ENCODE results near the gene GABPB1. TPM values are rescaled to one million over a fixed set of nuclear protein-coding genes. Genes with fewer than 3 reads are reported as not detected.
A peak's percentile ranks its signal among the peaks of the same experiment; 100 is the strongest.

GABPB1 gene
- total and polyA plus RNA-seq, 3 experiments from 2014 or later: 22.5 to 46.5 (median 45.7) TPM

- H3K4me3 ChIP-seq (ENCODE audit: low read length): no peak overlapping the region
- CTCF ChIA-PET: interaction anchor here (1.0 kb wide), 1 partner anchor 10 kb away, joined by 3 read pairs; no protein-coding TSS in a partner anchor
- no peak for DNase-seq
- peaks cover 13 to 14% (median 13%) of the 10 kb centered on the region in 3 donors for H3K4me1 Mint-ChIP-seq
- no peaks in the 10 kb centered on the region for H3K36me3 ChIP-seq (ENCODE audit: insufficient read depth, low read length)
- no peaks in the 10 kb centered on the region for H3K27me3 ChIP-seq (ENCODE audit: insufficient read depth, low read length, poor library complexity, severe bottlenecking)
- H3K9me3 ChIP-seq (ENCODE audit: low read length): no peaks in the 10 kb centered on the region
- no peak overlapping the region for H3K27ac Mint-ChIP-seq
- no peak overlapping the region for H3K27ac ChIP-seq (ENCODE audit: low read depth, low read length)
- H3K36me3 Mint-ChIP-seq: no peaks in the 10 kb centered on the region
- H3K4me1 ChIP-seq (ENCODE audit: insufficient read depth, low read length): peaks cover 7% of the 10 kb centered on the region
- peaks cover 0 to 3% (median 0%) of the 10 kb centered on the region in 5 donors for H3K9me3 Mint-ChIP-seq
- POLR2A ChIA-PET: no interaction called here
- no peak overlapping the region for H3K4me3 Mint-ChIP-seq
- peaks cover 0 to 4% of the 10 kb centered on the region in 2 donors for H3K27me3 Mint-ChIP-seq
Measured at GRCh38 chr15:50267577-50267976, 87.4 kb downstream of the GABPB1 start.

DNA sequence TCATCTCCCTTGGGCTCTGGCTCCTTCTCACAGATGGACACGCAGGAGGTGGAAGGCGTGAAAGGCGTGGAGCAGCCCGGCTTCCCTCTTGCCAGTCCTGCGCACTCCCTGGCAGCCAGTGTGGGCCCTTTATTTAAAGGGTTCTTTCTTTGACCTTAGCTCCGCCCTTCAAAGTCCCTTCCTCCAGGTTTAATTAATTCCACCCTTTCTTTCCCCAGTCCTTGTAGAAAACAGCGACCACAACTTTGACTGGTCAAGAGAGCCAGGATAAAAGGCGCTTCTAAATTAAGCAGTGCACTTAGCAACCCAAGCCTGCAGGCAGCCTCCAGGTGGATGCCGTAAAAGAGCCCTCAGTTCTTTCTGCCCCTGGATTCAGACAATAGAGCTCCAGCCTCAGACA lies 89.4 kb downstream of the GABPB1 start, which contains the start of gene HDC:
Gene HDC (minus strand): TSS at position 107 of the 400 bp plus-strand sequence. CDS start 103 bp downstream, at position 4.
- peaks cover 17% of the 10 kb centered on the region for H3K4me1 ChIP-seq (ENCODE audit: insufficient read depth, low read length)
- no peaks in the 10 kb centered on the region for H3K9me3 ChIP-seq (ENCODE audit: low read length)
- no peaks in the 10 kb centered on the region for H3K36me3 ChIP-seq (ENCODE audit: insufficient read depth, low read length)
- no peaks in the 10 kb centered on the region for H3K27me3 ChIP-seq (ENCODE audit: insufficient read depth, low read length, poor library complexity, severe bottlenecking)
- no peak within 1 kb of the TSS for H3K27ac ChIP-seq (ENCODE audit: low read depth, low read length)
- H3K27ac Mint-ChIP-seq: peak within 1 kb of the TSS in 1 of 8 donors; percentile 81
- H3K4me3 Mint-ChIP-seq: no peak within 1 kb of the TSS
- H3K9me3 Mint-ChIP-seq: peaks cover 0 to 3% (median 0%) of the 10 kb centered on the region in 5 donors
- CTCF ChIA-PET: interaction anchor here (0.6 kb wide), 1 partner anchor 519 kb away, joined by 3 read pairs; no protein-coding TSS in a partner anchor
- peaks cover 0 to 4% of the 10 kb centered on the region in 2 donors for H3K27me3 Mint-ChIP-seq
- no peaks in the 10 kb centered on the region for H3K36me3 Mint-ChIP-seq
- H3K4me1 Mint-ChIP-seq: peaks cover 29 to 32% (median 32%) of the 10 kb centered on the region in 3 donors
- POLR2A ChIA-PET: no interaction called here
- no peak within 1 kb of the TSS for H3K4me3 ChIP-seq (ENCODE audit: low read length)
- DNase-seq: no peak

DNA sequence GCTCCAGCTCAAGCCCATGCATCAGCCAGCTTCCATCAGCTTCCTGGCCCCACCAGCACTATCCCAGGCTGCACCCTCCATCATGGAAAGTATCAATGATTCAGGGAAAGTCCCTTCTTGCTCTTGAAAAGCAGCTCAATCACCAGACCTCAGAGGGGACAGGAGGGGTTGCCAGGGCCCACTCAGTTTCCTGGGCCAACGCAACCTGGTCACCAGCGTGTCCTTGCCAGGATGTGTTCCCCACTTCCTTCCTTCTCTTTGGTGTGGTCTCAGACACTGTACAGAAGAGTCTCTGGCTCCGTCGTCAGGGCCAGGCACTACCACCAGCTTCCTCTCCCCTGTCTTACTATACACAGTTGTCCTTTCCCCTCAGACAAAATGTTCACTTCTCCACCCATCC lies 92.5 kb downstream of the GABPB1 start:
- CTCF ChIA-PET: interaction anchor here (1.1 to 3.0 kb wide), 3 partner anchors 14 to 81 kb away, joined by 4 to 7 read pairs (median 4); partner anchors contain the start of gene SLC27A2
- Mint-ChIP-seq H3K4me1 (peaks cover 44 to 46% (median 44%) of the 10 kb centered on the region in 3 donors), H3K9me3 (peaks cover 0 to 3% (median 0%) of the 10 kb centered on the region in 5 donors), H3K36me3 (no peaks in the 10 kb centered on the region), H3K27ac (peak overlapping the region; percentile 40 to 94 (median 78)), H3K27me3 (peaks cover 0 to 4% of the 10 kb centered on the region in 2 donors), H3K4me3 (peak overlapping the region in 4 of 7 donors; percentile 12 to 56 (median 39))
- POLR2A ChIA-PET: interaction anchor here (0.8 kb wide), 2 partner anchors 15 to 91 kb away, joined by 3 read pairs; no protein-coding TSS in a partner anchor
- Histone ChIP-seq H3K36me3 (ENCODE audit: insufficient read depth, low read length) (no peaks in the 10 kb centered on the region), H3K27me3 (ENCODE audit: insufficient read depth, low read length, poor library complexity, severe bottlenecking) (no peaks in the 10 kb centered on the region), H3K27ac (ENCODE audit: low read depth, low read length) (peak overlapping the region; percentile 38), H3K9me3 (ENCODE audit: low read length) (no peaks in the 10 kb centered on the region), H3K4me3 (ENCODE audit: low read length) (no peak overlapping the region), H3K4me1 (ENCODE audit: insufficient read depth, low read length) (peaks cover 25% of the 10 kb centered on the region)
- DNase-seq: peak; percentile 5 to 72 (median 42)

- Histone ChIP-seq H3K27ac (ENCODE audit: low read depth, low read length) (peak overlapping the region; percentile 38), H3K36me3 (ENCODE audit: insufficient read depth, low read length) (no peaks in the 10 kb centered on the region), H3K9me3 (ENCODE audit: low read length) (no peaks in the 10 kb centered on the region), H3K4me3 (ENCODE audit: low read length) (no peak overlapping the region), H3K27me3 (ENCODE audit: insufficient read depth, low read length, poor library complexity, severe bottlenecking) (no peaks in the 10 kb centered on the region), H3K4me1 (ENCODE audit: insufficient read depth, low read length) (peaks cover 25% of the 10 kb centered on the region)
- POLR2A ChIA-PET: interaction anchor here (0.8 kb wide), 2 partner anchors 15 to 92 kb away, joined by 3 read pairs; no protein-coding TSS in a partner anchor
- no peak for DNase-seq
- Mint-ChIP-seq H3K27me3 (peaks cover 0 to 1% of the 10 kb centered on the region in 2 donors), H3K4me3 (peak overlapping the region in 2 of 7 donors; percentile 30 to 56), H3K9me3 (peaks cover 0 to 2% (median 0%) of the 10 kb centered on the region in 5 donors), H3K4me1 (peaks cover 44 to 46% (median 45%) of the 10 kb centered on the region in 3 donors), H3K36me3 (no peaks in the 10 kb centered on the region), H3K27ac (peak overlapping the region in 7 of 8 donors; percentile 40 to 88 (median 77))
- CTCF ChIA-PET: interaction anchor here (1.1 to 3.0 kb wide), 3 partner anchors 14 to 80 kb away, joined by 4 to 7 read pairs (median 4); partner anchors contain the start of gene SLC27A2
Measured at GRCh38 chr15:50261981-50262380, 93.0 kb downstream of the GABPB1 start.

GRCh38 chr15:50260969-50261496 lies 94.0 kb downstream of the GABPB1 start:
- H3K36me3 ChIP-seq (ENCODE audit: insufficient read depth, low read length): no peaks in the 10 kb centered on the region
- no peak for DNase-seq
- Mint-ChIP-seq H3K9me3 (no peaks in the 10 kb centered on the region), H3K27ac (peak overlapping the region; percentile 38 to 93 (median 80)), H3K4me3 (peak overlapping the region in 4 of 7 donors; percentile 35 to 67 (median 60)), H3K4me1 (peaks cover 44 to 46% (median 45%) of the 10 kb centered on the region in 3 donors), H3K27me3 (no peaks in the 10 kb centered on the region), H3K36me3 (no peaks in the 10 kb centered on the region)
- POLR2A ChIA-PET: interaction anchor here (1.5 kb wide), 1 partner anchor 13 kb away, joined by 3 read pairs; no protein-coding TSS in a partner anchor
- no peaks in the 10 kb centered on the region for H3K9me3 ChIP-seq (ENCODE audit: low read length)
- peak overlapping the region; percentile 68 for H3K27ac ChIP-seq (ENCODE audit: low read depth, low read length)
- CTCF ChIA-PET: interaction anchor here (1.5 to 3.0 kb wide), 2 partner anchors 12 to 13 kb away, joined by 6 to 7 read pairs; no protein-coding TSS in a partner anchor
- peaks cover 25% of the 10 kb centered on the region for H3K4me1 ChIP-seq (ENCODE audit: insufficient read depth, low read length)
- H3K4me3 ChIP-seq (ENCODE audit: low read length): no peak overlapping the region
- H3K27me3 ChIP-seq (ENCODE audit: insufficient read depth, low read length, poor library complexity, severe bottlenecking): no peaks in the 10 kb centered on the region

- DNase-seq: no peak
- Histone ChIP-seq H3K27ac (ENCODE audit: low read depth, low read length) (peak overlapping the region; percentile 68), H3K4me3 (ENCODE audit: low read length) (no peak overlapping the region), H3K9me3 (ENCODE audit: low read length) (no peaks in the 10 kb centered on the region), H3K27me3 (ENCODE audit: insufficient read depth, low read length, poor library complexity, severe bottlenecking) (no peaks in the 10 kb centered on the region), H3K36me3 (ENCODE audit: insufficient read depth, low read length) (no peaks in the 10 kb centered on the region), H3K4me1 (ENCODE audit: insufficient read depth, low read length) (peaks cover 25% of the 10 kb centered on the region)
- Mint-ChIP-seq H3K9me3 (no peaks in the 10 kb centered on the region), H3K36me3 (no peaks in the 10 kb centered on the region), H3K27me3 (no peaks in the 10 kb centered on the region), H3K27ac (peak overlapping the region in 5 of 8 donors; percentile 5 to 88 (median 12)), H3K4me3 (peak overlapping the region in 4 of 7 donors; percentile 9 to 69 (median 48)), H3K4me1 (peaks cover 44 to 46% (median 44%) of the 10 kb centered on the region in 3 donors)
- POLR2A ChIA-PET: interaction anchor here (0.5 to 1.5 kb wide), 4 partner anchors 11 to 96 kb away, joined by 3 to 5 read pairs (median 3); partner anchors contain the start of gene GABPB1
- CTCF ChIA-PET: interaction anchor here (1.5 kb wide), 1 partner anchor 10 kb away, joined by 6 read pairs; no protein-coding TSS in a partner anchor
Measured at GRCh38 chr15:50259276-50259675, 95.7 kb downstream of the GABPB1 start.

DNA sequence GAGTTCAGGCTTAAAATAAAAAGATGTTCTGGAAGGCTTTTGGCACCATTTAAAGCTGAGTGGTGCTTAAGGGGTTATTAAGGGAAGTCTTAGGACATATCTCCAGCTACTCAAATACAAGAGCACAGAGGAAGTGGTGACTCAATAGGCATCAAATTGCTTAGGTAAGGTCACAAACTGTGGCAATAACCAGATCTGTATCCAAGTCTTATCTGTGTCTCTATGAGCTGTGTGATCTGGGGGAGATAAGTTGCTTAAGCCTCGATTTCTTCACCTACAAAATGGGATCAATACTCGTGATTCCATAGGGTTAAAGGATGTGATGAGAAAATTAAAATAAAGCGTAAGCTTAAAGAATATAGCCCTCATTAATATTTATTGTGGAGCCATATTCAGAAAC lies 97.1 kb downstream of the GABPB1 start:
- Histone ChIP-seq H3K4me1 (ENCODE audit: insufficient read depth, low read length) (peaks cover 22% of the 10 kb centered on the region), H3K27me3 (ENCODE audit: insufficient read depth, low read length, poor library complexity, severe bottlenecking) (no peaks in the 10 kb centered on the region), H3K27ac (ENCODE audit: low read depth, low read length) (no peak overlapping the region), H3K36me3 (ENCODE audit: insufficient read depth, low read length) (no peaks in the 10 kb centered on the region), H3K9me3 (ENCODE audit: low read length) (no peaks in the 10 kb centered on the region), H3K4me3 (ENCODE audit: low read length) (no peak overlapping the region)
- no peak for DNase-seq
- H3K36me3 Mint-ChIP-seq: no peaks in the 10 kb centered on the region
- POLR2A ChIA-PET: no interaction called here
- no peaks in the 10 kb centered on the region for H3K9me3 Mint-ChIP-seq
- H3K4me1 Mint-ChIP-seq: peaks cover 33 to 37% (median 36%) of the 10 kb centered on the region in 3 donors
- no peak overlapping the region for H3K4me3 Mint-ChIP-seq
- no peaks in the 10 kb centered on the region for H3K27me3 Mint-ChIP-seq
- CTCF ChIA-PET: interaction anchor here (1.2 to 1.5 kb wide), 2 partner anchors 9 to 58 kb away, joined by 3 to 5 read pairs; no protein-coding TSS in a partner anchor
- H3K27ac Mint-ChIP-seq: no peak overlapping the region

GRCh38 chr15:50257332-50257731 lies 97.7 kb downstream of the GABPB1 start:
- H3K27ac ChIP-seq (ENCODE audit: low read depth, low read length): no peak overlapping the region
- H3K4me1 ChIP-seq (ENCODE audit: insufficient read depth, low read length): peaks cover 16% of the 10 kb centered on the region
- Mint-ChIP-seq H3K9me3 (no peaks in the 10 kb centered on the region), H3K27ac (peak overlapping the region in 3 of 8 donors; percentile 30 to 65 (median 58)), H3K4me3 (no peak overlapping the region), H3K36me3 (no peaks in the 10 kb centered on the region), H3K4me1 (peaks cover 27 to 31% (median 30%) of the 10 kb centered on the region in 3 donors), H3K27me3 (no peaks in the 10 kb centered on the region)
- H3K4me3 ChIP-seq (ENCODE audit: low read length): no peak overlapping the region
- ChIA-PET POLR2A (no interaction called here), CTCF (interaction anchor here (0.9 to 1.5 kb wide), 3 partner anchors 9 to 59 kb away, joined by 3 to 5 read pairs (median 3); no protein-coding TSS in a partner anchor)
- no peaks in the 10 kb centered on the region for H3K27me3 ChIP-seq (ENCODE audit: insufficient read depth, low read length, poor library complexity, severe bottlenecking)
- DNase-seq: no peak
- no peaks in the 10 kb centered on the region for H3K9me3 ChIP-seq (ENCODE audit: low read length)
- no peaks in the 10 kb centered on the region for H3K36me3 ChIP-seq (ENCODE audit: insufficient read depth, low read length)
